Omental fat pad (tissue), 4 donors: Measurements from ENCODE around the gene WNT3. TPM values are rescaled to one million over a fixed set of nuclear protein-coding genes. Genes with fewer than 3 reads are reported as not detected.

ENCODE experiments used
- total RNA-seq, 4 donors: library from RNA; depleted of rRNA; stranded (reverse); fragments of >200 nt; gene quantifications; one replicate each; pipeline ENCODE4 v1.1.0, GENCODE V29; 2016

WNT3 gene
- total RNA-seq, 4 donors from 2014 or later, result 0.82 to 2.1 (median 1.2) TPM

Other genes with a start within 250 kb of the WNT3 start
- 10 to 100 TPM in 1 of 4 donors, 1 to 10 TPM in 3; 5.3 to 15.3 (median 9.6) TPM for gene ARL17A, start 239.0 kb downstream of the WNT3 start, total RNA-seq
- gene NSF, start 228.0 kb downstream of the WNT3 start, total RNA-seq, result 10 to 100 TPM; 19.9 to 23.8 (median 21.8) TPM
- gene WNT9B, start 32.9 kb upstream of the WNT3 start, total RNA-seq, result 1 to 10 TPM in 2 of 4 donors, under 1 TPM in 1, not detected in 1; 0.36 to 1.9 (median 1.5) TPM
- 10 to 100 TPM; 37.4 to 59.4 (median 47.3) TPM for gene GOSR2, start 104.5 kb upstream of the WNT3 start, total RNA-seq
- gene RPRML, start 160.6 kb upstream of the WNT3 start, total RNA-seq, result not detected